Fibroblast of pulmonary artery (primary cell): ENCODE measurements around the gene LEMD2.

Experiments
- DNase-seq: peaks from one replicate; pipeline ENCODE4 v3.0.0-alpha.2; 2010; ENCODE audit warnings: low read depth
- H3K4me3 ChIP-seq: replicated peaks from 2 replicates; pipeline ENCODE4 v1.5.1; 2011; ENCODE audit warnings: low read depth, mild to moderate bottlenecking, control low read depth, low read length, moderate library complexity
- CTCF ChIP-seq: IDR thresholded peaks from 2 replicates; pipeline ENCODE4 v1.5.1; 2011; ENCODE audit warnings: mild to moderate bottlenecking, control low read depth, low read length, inconsistent platforms; ENCODE audit errors: missing control alignments

LEMD2 gene

GRCh38 chr6:33792981-33793380, 4.1 kb upstream of the LEMD2 start:
- no peak for DNase-seq
- no peak overlapping the region for H3K4me3 ChIP-seq
- TF ChIP-seq CTCF: no peak

GRCh38 chr6:33791620-33792019, 2.7 kb upstream of the LEMD2 start:
- H3K4me3 ChIP-seq: no peak overlapping the region
- DNase-seq: no peak
- TF ChIP-seq CTCF: no peak

DNA sequence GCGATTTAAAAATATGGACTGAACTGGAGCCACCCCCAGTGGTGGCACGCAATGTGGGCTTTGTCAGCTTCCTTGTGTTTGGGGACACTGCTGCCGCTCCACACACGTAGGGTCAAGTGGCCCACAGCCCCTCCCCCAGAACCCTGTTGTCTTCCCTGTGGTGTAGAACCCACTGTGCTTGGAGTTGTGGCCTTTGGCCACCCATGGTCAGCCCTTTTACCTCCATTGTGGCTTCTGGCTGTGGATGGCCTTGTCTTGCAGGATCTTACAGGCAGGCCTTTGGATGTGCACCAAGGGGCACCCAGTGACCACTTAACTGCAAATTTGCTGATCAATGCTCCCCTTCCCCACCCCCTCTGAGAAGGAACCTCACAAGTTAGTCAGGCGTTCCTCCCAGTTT, 2.0 kb upstream of the LEMD2 start:
- TF ChIP-seq CTCF: no peak
- no peak for DNase-seq
- H3K4me3 ChIP-seq: no peak overlapping the region

DNA sequence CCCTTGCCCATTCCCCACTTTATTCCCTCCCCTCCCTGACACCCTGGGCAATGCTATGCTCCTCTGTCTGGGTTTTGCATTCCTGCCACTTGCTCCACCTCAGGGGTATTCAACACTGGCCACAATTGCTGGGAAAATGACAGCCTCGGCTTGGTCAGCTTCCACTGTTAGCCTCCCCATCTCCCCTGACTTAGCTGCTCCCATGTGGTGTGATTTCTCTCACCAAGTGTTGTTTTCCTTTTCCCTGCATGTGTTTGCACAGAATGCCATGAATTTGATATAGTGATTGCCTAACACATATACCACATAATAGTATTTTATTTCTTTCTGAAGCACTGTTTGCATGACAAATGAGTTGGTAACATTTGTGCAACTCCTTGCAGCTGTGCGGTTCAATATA, 1.4 kb upstream of the LEMD2 start:
- TF ChIP-seq CTCF: no peak
- H3K4me3 ChIP-seq: no peak overlapping the region
- DNase-seq: no peak

GRCh38 chr6:33789550-33789895, 593 bp upstream of the LEMD2 start:
- peak overlapping the region; percentile 66 for H3K4me3 ChIP-seq

DNA sequence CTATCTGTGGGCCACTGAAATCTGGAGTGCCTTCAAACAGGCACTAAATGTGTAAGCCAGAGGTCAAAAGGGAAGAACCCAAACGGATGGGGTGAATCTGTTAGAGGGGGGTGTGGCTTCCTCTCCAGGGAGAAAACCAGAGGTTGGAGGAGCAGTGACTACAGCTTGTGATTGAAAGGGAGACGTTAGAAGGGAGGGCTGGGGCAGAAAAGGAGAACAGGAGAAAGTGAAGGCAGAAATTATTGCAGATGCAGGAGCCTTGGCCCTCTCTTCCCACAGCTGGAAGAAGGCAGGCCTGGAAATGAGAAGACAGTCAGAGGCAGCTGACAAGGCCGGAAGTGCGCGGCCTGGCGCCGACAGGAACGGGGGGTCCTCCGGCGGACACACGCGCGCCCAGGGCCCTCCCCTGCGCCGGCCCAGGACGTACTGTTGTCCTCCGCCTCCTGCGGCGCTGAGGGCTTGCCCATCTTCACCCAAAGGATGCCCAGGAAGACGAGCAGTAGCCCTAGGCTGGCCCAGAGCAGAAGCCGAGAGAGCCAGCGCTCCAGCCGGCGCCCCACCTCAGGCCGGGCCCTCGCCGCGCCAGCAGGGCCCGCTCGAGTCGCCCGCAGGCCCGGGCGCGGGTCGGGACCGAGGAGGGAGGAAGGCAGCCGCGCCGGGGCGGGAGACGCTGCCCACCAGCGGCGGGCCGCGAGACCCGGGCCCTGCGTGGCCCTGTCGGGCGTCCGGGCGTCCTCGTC, 806 bp downstream of the LEMD2 start:
- DNase-seq: peak; percentile 84

More at GRCh38 chr6:33789550-33789895, 593 bp upstream of the LEMD2 start:
- no peak for DNase-seq
- TF ChIP-seq CTCF: no peak

More for the DNA sequence above, 806 bp downstream of the LEMD2 start:
- peak overlapping the region; percentile 66 for H3K4me3 ChIP-seq
- no peak for TF ChIP-seq CTCF
